ENCODE results near the gene SRPK2.

Gene SRPK2

DNA sequence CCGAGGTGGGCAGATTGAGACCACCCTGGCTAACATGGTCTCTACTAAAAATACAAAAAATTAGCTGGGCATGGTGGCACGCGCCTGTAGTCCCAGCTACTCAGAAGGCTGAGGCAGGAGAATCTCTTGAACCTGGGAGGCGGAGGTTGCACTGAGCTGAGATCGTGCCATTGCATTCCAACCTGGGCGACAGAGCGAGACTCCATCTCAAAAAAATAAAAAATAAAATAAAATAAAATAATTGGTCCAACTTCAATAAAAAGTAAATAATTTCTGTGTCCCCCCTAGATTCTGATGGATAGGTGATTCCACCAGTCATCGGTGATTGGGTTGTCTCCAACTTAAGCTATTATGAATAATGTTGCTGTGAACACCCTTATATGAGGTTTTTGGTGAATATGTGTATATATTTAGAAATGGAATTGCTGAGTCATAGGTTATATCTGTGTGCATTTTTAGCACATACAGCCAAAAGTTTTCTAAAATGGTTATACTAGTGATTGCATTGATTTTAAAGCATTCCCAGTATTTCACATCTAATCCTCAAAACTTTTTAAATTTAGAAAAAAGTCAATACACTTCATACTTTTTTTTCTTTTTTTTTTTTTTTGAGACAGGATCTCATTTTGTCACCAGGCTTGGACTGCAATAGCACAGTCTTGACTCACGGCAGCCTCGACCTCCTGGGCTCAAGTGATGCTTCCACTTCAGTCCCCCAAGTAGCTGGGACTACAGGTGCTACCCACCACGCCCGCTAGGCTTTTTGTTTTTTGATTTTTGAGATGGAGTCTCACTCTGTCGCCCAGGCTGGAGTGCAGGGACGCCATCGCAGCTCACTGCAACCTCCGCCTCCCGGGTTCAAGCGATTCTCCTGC is 13.7 kb upstream of the SRPK2 start:
- peaks cover 11 to 14% of the 10 kb centered on the region in 2 experiments for H3K4me1 ChIP-seq (ENCODE audit: control insufficient read depth in 1 of 2, insufficient read depth in 1 of 2, low read depth in 1 of 2, low read length in 1 of 2)
- H3K27ac ChIP-seq, result peak overlapping the region; percentile 63
- H3K4me3 ChIP-seq (ENCODE audit: low read depth in 1 of 2, low read length in 1 of 2), result no peak overlapping the region
- no peaks in the 10 kb centered on the region for H3K27me3 ChIP-seq
- TF ChIP-seq, protein P1, sequence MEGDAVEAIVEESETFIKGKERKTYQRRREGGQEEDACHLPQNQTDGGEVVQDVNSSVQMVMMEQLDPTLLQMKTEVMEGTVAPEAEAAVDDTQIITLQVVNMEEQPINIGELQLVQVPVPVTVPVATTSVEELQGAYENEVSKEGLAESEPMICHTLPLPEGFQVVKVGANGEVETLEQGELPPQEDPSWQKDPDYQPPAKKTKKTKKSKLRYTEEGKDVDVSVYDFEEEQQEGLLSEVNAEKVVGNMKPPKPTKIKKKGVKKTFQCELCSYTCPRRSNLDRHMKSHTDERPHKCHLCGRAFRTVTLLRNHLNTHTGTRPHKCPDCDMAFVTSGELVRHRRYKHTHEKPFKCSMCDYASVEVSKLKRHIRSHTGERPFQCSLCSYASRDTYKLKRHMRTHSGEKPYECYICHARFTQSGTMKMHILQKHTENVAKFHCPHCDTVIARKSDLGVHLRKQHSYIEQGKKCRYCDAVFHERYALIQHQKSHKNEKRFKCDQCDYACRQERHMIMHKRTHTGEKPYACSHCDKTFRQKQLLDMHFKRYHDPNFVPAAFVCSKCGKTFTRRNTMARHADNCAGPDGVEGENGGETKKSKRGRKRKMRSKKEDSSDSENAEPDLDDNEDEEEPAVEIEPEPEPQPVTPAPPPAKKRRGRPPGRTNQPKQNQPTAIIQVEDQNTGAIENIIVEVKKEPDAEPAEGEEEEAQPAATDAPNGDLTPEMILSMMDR (IDR thresholded peaks at IDR 0.05), result no peak
- no peaks in the 10 kb centered on the region for H3K36me3 ChIP-seq
- H3K9me3 ChIP-seq, result no peaks in the 10 kb centered on the region

DNA sequence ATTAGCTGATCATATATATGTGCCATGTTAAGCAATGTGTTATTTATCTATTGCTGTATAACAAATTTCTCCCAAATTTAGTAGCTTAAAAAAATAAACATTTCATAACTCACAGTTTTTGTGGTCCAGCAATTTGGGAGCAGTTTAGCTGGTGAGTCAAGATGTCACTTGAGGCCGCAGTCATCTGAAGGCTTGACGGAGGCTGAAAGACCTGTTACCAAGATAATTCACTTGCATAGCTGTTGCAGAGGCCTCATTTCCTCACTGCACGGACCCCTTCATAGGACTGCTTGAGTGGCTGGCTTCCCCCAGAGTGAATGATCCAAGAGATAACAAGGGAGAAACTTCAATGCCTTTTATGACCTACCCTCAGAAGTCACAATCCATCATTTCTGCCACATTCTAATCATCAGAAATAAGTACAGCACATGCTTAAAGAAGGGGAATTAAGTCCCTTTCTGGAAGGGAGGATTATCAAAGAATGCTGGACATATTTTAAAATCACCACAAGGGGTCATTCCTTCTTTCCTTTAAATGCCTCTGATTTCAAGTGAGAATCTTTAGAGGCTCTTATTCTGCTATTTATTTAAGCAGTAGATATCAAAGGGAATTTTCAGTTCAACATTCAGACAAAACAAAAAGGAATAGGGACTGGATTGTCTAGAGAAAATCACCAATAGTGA is 10.5 kb upstream of the SRPK2 start:
- TF ChIP-seq, protein P1 (IDR thresholded peaks at IDR 0.05), result no peak
- Histone ChIP-seq H3K4me1 (ENCODE audit: control insufficient read depth in 1 of 2, insufficient read depth in 1 of 2, low read depth in 1 of 2, low read length in 1 of 2) (peaks cover 23 to 26% of the 10 kb centered on the region in 2 experiments), H3K9me3 (no peaks in the 10 kb centered on the region), H3K4me3 (ENCODE audit: low read depth in 1 of 2, low read length in 1 of 2) (no peak overlapping the region), H3K27me3 (no peaks in the 10 kb centered on the region), H3K27ac (no peak overlapping the region), H3K36me3 (no peaks in the 10 kb centered on the region)

DNA sequence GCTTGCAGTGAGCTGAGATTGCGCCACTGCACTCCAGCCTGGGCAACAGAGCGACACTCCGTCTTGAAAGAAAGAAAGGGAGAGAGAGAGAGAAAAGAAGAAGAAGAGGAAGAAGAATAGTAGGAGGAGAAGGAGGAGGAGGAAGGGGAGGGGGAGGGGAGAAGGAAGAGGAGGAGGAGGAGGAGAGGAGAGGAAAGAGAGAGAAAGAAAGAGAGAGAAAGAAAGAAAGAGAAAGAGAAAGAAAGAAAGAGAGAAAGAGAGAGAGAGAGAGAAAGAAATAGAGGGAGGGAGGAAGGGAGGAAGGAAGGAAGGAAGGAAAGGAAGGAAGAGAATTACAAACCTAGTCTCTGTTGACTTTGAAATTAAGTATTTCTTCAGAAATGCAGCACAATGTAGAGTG is 7.8 kb upstream of the SRPK2 start:
- Histone ChIP-seq H3K27ac (no peak overlapping the region), H3K27me3 (peaks cover 5% of the 10 kb centered on the region), H3K9me3 (no peaks in the 10 kb centered on the region), H3K4me1 (ENCODE audit: control insufficient read depth in 1 of 2, insufficient read depth in 1 of 2, low read depth in 1 of 2, low read length in 1 of 2) (peaks cover 16 to 17% of the 10 kb centered on the region in 2 experiments), H3K4me3 (ENCODE audit: low read depth in 1 of 2, low read length in 1 of 2) (no peak overlapping the region), H3K36me3 (no peaks in the 10 kb centered on the region)
- TF ChIP-seq, protein P1 (IDR thresholded peaks at IDR 0.05), result no peak

DNA sequence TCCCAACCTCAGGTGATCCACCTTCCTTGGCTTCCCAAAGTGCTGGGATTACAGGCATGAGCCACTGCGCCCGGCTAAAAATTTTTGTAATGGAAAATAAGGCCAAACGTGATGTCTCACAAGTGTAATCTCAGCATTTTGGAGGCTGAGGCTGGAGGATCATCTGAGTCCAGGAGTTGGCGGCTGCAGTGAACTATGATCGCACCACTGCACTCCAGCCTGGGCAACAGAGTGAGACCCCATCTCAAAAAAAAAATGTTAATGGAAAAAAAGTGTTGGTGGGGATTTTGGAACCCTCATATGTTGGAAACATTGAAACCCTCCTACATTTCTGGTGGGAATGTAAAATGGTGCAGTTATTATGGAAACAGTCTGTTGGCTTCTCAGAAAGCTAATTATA is 2.7 kb upstream of the SRPK2 start:
- Histone ChIP-seq H3K27me3 (peaks cover 38% of the 10 kb centered on the region), H3K36me3 (no peaks in the 10 kb centered on the region), H3K4me1 (ENCODE audit: control insufficient read depth in 1 of 2, insufficient read depth in 1 of 2, low read depth in 1 of 2, low read length in 1 of 2) (peaks cover 15 to 16% of the 10 kb centered on the region in 2 experiments), H3K27ac (no peak overlapping the region), H3K4me3 (ENCODE audit: low read depth in 1 of 2, low read length in 1 of 2) (no peak overlapping the region), H3K9me3 (no peaks in the 10 kb centered on the region)
- TF ChIP-seq, protein P1 (IDR thresholded peaks at IDR 0.05), result no peak

DNA sequence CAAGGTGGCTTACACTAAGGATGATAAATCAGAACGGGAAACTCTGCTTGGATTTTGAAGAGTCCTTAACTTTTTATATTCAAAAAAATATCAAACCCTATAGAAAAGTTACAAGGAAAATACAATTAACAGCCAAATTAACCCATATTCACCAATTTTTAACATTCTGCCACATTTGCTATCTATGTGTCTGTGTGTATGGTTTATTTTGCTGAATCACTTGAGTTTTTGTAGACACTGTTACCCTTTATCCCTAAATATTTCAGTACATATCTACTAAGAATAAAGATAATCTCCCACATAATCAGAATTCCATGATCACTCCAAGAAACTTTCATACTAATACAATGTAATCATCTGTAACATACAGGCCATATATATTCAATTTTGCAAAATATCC is 1.2 kb upstream of the SRPK2 start:
- TF ChIP-seq, protein P1 (IDR thresholded peaks at IDR 0.05), result no peak
- Histone ChIP-seq H3K9me3 (no peaks in the 10 kb centered on the region), H3K27me3 (peaks cover 38% of the 10 kb centered on the region), H3K36me3 (peaks cover 8% of the 10 kb centered on the region), H3K4me1 (ENCODE audit: control insufficient read depth in 1 of 2, insufficient read depth in 1 of 2, low read depth in 1 of 2, low read length in 1 of 2) (peaks cover 13 to 14% of the 10 kb centered on the region in 2 experiments), H3K27ac (no peak overlapping the region), H3K4me3 (ENCODE audit: low read depth in 1 of 2, low read length in 1 of 2) (no peak overlapping the region)
